A549 treated with ZK216348 at 1 μM for 4 hours (cell line): ENCODE data around the gene ARHGEF25. TPM values are rescaled to one million over a fixed set of nuclear protein-coding genes. Genes with fewer than 3 reads are reported as not detected.

ENCODE experiments used
- total RNA-seq: library from RNA; stranded (reverse); fragments of 200-300 nt; extraction: Qiagen RNA extraction; gene quantifications from 5 replicates; pipeline ENCODE4 v1.2.3, GENCODE V29; 2022; ENCODE audit warnings: low read depth

ARHGEF25 gene
- total RNA-seq: 4.1 to 7.7 TPM (median 6.0 TPM) in 5 replicates

GRCh38 chr12:57611108-57611826 is at the start of gene ARHGEF25:
TSS of gene ARHGEF25 (plus strand) at chr12:57611435. CDS start at chr12:57611895, 460 bp downstream.

GRCh38 chr12:57590864-57591781 is 20.1 kb upstream of the ARHGEF25 start, which contains the start of gene PIP4K2C:
TSS of gene PIP4K2C (plus strand) at chr12:57591192. CDS start at chr12:57591290, 98 bp downstream.

GRCh38 chr12:57604454-57604991 is 6.7 kb upstream of the ARHGEF25 start, which contains the start of gene DTX3:
TSS of gene DTX3 (plus strand) at chr12:57604824. CDS start at chr12:57606518, 1,694 bp downstream.

GRCh38 chr12:57632958-57633840 is 22.0 kb downstream of the ARHGEF25 start, which contains the start of gene B4GALNT1:
TSS of gene B4GALNT1 (minus strand) at chr12:57633201. CDS start at chr12:57632132, 1,069 bp downstream.

Other genes with a start within 250 kb of the ARHGEF25 start
- gene R3HDM2, start 180.4 kb upstream of the ARHGEF25 start, total RNA-seq: 8.3 to 11.7 TPM (median 9.0 TPM) in 5 replicates
- 0.07 TPM in 1 of 5 replicates, not detected in the others for gene INHBC, start 176.7 kb upstream of the ARHGEF25 start, total RNA-seq
- gene INHBE, start 156.1 kb upstream of the ARHGEF25 start, total RNA-seq: 0.07 to 0.11 TPM in 2 of 5 replicates, not detected in the others
- 3.9 to 8.8 TPM (median 7.3 TPM) in 5 replicates for gene GLI1, start 151.7 kb upstream of the ARHGEF25 start, total RNA-seq
- gene ARHGAP9, start 131.6 kb upstream of the ARHGEF25 start, total RNA-seq: 0.53 to 1.2 TPM (median 0.91 TPM) in 4 of 5 replicates, not detected in the other
- gene MARS1, start 123.4 kb upstream of the ARHGEF25 start, total RNA-seq: 126 to 186 TPM (median 138 TPM) in 5 replicates
- 28.7 to 36.1 TPM (median 31.0 TPM) in 5 replicates for gene DDIT3, start 90.9 kb upstream of the ARHGEF25 start, total RNA-seq
- gene MBD6, start 88.6 kb upstream of the ARHGEF25 start, total RNA-seq: 15.4 to 28.9 TPM (median 27.5 TPM) in 5 replicates
- gene DCTN2, start 64.2 kb upstream of the ARHGEF25 start, total RNA-seq: 120 to 142 TPM (median 127 TPM) in 5 replicates
- 0.18 to 0.26 TPM (median 0.21 TPM) in 5 replicates for gene KIF5A, start 61.4 kb upstream of the ARHGEF25 start, total RNA-seq
- gene PIP4K2C, start 20.2 kb upstream of the ARHGEF25 start, total RNA-seq: 39.2 to 49.2 TPM (median 42.4 TPM) in 5 replicates
- gene DTX3, start 6.6 kb upstream of the ARHGEF25 start, total RNA-seq: 13.4 to 21.3 TPM (median 18.7 TPM) in 5 replicates
- gene B4GALNT1, start 21.8 kb downstream of the ARHGEF25 start, total RNA-seq: 27.2 to 51.6 TPM (median 49.2 TPM) in 5 replicates
- gene OS9, start 82.7 kb downstream of the ARHGEF25 start, total RNA-seq: 109 to 127 TPM (median 117 TPM) in 5 replicates
- 0.08 to 0.48 TPM (median 0.12 TPM) in 5 replicates for gene AGAP2, start 127.3 kb downstream of the ARHGEF25 start, total RNA-seq
- 14.4 to 21.6 TPM (median 17.4 TPM) in 5 replicates for gene TSPAN31, start 133.6 kb downstream of the ARHGEF25 start, total RNA-seq
- 212 to 278 TPM (median 234 TPM) in 5 replicates for gene CDK4, start 140.9 kb downstream of the ARHGEF25 start, total RNA-seq
- 6.0 to 9.2 TPM (median 7.8 TPM) in 5 replicates for gene MARCHF9, start 143.7 kb downstream of the ARHGEF25 start, total RNA-seq
- 0.86 to 4.5 TPM (median 2.7 TPM) in 5 replicates for gene CYP27B1, start 155.6 kb downstream of the ARHGEF25 start, total RNA-seq
- gene METTL1, start 160.7 kb downstream of the ARHGEF25 start, total RNA-seq: 49.9 to 57.2 TPM (median 51.6 TPM) in 5 replicates
- gene EEF1AKMT3, start 161.2 kb downstream of the ARHGEF25 start, total RNA-seq: 3.8 to 5.7 TPM (median 5.2 TPM) in 5 replicates
- 67.7 to 78.2 TPM (median 72.3 TPM) in 5 replicates for gene TSFM, start 171.4 kb downstream of the ARHGEF25 start, total RNA-seq
- gene AVIL, start 207.3 kb downstream of the ARHGEF25 start, total RNA-seq: 0.40 to 1.0 TPM (median 0.71 TPM) in 5 replicates
- 40.9 to 60.8 TPM (median 50.5 TPM) in 5 replicates for gene CTDSP2, start 235.3 kb downstream of the ARHGEF25 start, total RNA-seq